ENCODE measurements around the gene PPP2R5B.

The PPP2R5B gene

DNA sequence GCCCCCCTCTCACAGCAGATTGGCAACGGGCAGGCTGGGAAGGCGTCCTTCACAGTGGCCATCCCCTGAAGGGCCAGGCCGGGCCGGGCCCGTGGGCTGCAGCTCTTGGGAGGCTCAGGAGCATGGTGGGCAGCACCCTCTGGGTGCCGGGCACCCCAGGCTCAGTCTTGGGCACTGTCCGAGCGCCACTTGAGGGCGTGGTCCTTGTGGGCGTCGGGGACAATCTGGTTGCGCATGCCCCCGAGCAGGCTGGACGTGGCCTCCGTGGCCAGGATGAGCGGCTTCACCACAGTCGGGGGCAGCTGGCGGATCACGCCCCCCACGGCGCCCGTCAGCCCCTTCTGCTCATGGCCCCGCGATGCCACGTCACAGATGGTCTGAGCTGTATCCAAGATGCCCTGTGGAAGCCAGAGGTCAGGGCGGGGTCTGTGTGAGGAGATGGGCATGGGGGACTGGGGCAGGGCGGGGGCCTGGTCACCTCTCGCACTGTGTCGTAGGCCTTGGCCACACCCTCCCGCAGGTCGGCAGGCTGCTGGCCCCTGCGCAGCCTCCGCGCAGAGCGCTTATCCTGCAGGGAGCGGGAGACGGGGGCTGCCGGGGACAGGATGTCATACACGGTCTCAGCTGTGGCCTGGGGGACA, 29.6 kb upstream of the PPP2R5B start:
- H3K4me3 Mint-ChIP-seq, result no peak overlapping the region
- H3K4me1 Mint-ChIP-seq (ENCODE audit: low read depth), result peaks cover 4% of the 10 kb centered on the region
- no peaks in the 10 kb centered on the region for H3K27me3 Mint-ChIP-seq
- H3K36me3 Mint-ChIP-seq (ENCODE audit: low read depth), result peaks cover 8% of the 10 kb centered on the region
- H3K9me3 Mint-ChIP-seq, result no peaks in the 10 kb centered on the region
- H3K27ac Mint-ChIP-seq, result no peak overlapping the region

DNA sequence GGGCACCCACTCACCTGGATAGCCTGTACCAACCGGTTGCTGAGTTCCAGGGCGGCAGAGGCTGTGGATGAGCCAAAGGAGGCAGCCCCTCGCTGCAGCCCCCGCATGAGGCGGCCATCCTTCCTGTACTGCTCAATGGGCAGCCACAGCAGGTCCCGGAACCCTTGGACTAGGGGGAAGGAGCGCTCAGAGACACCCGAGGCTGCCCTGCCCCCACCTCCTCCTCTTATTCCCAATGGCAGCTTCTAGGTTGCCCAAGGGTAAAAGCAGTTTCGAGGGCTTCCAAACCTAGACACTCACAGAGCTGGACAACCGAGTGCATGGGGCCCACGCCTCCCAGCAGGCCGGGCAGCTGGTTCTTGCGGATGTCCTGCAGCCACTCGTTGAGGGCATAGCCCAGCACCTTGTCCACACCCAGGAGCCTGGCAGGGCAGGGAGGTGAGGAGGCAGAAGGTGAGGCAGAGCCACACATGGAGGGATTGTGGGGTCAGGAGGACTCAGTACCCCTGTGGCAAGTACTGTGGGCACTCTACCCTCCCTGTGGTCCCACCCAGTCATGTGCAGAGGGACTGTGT, 28.0 kb upstream of the PPP2R5B start:
- no peaks in the 10 kb centered on the region for H3K27me3 Mint-ChIP-seq
- no peaks in the 10 kb centered on the region for H3K9me3 Mint-ChIP-seq
- H3K4me3 Mint-ChIP-seq, result no peak overlapping the region
- H3K4me1 Mint-ChIP-seq (ENCODE audit: low read depth), result peaks cover 15% of the 10 kb centered on the region
- H3K27ac Mint-ChIP-seq, result no peak overlapping the region
- H3K36me3 Mint-ChIP-seq (ENCODE audit: low read depth), result peaks cover 15% of the 10 kb centered on the region

DNA sequence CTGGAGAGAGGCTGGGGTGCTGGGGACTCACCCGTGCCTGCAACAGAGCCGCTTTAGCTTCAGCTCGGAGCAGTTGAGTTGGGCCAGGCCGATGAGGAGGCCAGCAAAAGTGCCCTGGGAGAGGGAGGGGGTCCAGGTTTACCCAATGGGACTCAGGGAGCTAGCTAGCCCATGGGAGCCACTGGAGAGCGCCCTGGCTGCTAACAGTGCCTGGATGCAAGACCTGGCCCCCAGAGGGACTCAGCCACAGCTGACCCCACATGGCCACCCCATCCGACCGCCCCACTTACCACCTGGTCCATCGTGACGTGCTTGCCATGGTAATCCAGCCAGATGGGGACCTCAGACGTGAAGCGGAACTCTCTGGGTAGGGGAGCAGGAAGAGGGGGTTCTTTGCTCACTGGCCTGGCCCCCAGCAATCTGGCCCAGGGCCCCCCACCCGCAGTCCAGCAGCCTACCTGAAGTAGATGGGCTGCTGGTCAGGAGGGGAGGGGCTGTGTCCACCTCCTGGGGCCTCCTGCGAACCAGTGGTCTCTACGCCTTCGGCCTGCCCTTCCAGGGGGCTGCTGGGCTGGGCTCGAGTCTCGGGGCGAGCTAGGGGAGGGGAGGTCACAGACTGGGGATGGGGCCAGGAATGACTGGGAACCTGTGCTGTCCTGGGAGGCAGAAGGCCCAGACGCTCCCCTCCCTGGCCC, 27.0 kb upstream of the PPP2R5B start:
- no peaks in the 10 kb centered on the region for H3K27me3 Mint-ChIP-seq
- H3K4me1 Mint-ChIP-seq (ENCODE audit: low read depth), result peaks cover 17% of the 10 kb centered on the region
- no peak overlapping the region for H3K27ac Mint-ChIP-seq
- H3K4me3 Mint-ChIP-seq, result no peak overlapping the region
- H3K36me3 Mint-ChIP-seq (ENCODE audit: low read depth), result peaks cover 19% of the 10 kb centered on the region
- H3K9me3 Mint-ChIP-seq, result no peaks in the 10 kb centered on the region

DNA sequence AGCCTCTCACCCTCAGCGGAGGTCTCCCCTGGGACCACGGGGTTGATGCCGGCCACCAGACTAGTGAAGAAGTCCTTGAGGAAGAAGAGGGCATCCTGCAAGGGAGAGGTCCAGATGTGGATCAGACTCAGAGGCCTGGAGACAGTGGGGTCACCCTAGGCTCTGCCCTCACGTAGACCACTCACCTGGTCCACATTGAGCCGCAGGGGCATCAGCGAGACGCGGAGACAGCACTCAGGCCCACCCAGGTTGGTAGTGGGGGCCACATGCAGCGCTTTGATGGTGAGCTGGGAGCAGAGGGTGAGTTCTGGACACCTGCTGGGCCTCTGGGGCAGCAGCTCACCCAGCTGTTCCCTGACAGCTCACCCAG, 26.4 kb upstream of the PPP2R5B start:
- no peaks in the 10 kb centered on the region for H3K9me3 Mint-ChIP-seq
- H3K4me3 Mint-ChIP-seq, result no peak overlapping the region
- H3K27ac Mint-ChIP-seq, result no peak overlapping the region
- H3K27me3 Mint-ChIP-seq, result no peaks in the 10 kb centered on the region
- peaks cover 17% of the 10 kb centered on the region for H3K4me1 Mint-ChIP-seq (ENCODE audit: low read depth)
- peaks cover 19% of the 10 kb centered on the region for H3K36me3 Mint-ChIP-seq (ENCODE audit: low read depth)

DNA sequence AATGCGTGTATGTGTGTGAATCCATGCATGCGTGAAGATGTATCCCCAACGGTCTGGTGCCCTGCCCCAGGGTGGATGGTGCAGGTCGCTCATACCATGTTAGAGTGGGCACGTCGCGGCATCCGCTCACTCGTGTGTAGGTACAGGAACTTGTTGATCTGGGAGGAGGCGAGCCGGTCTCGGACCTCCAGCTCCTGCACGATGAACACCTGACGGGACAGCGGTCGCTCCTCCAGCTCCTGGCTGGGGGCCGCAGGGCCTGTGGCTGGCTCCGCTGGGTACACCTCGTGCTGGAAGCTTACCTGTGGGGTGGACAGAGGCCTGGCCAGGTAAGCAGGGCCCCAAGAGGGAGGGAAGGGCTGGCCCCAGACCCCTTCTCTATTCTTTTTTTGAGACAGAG, 25.9 kb upstream of the PPP2R5B start:
- H3K27me3 Mint-ChIP-seq, result no peaks in the 10 kb centered on the region
- no peaks in the 10 kb centered on the region for H3K9me3 Mint-ChIP-seq
- no peak overlapping the region for H3K4me3 Mint-ChIP-seq
- peaks cover 19% of the 10 kb centered on the region for H3K36me3 Mint-ChIP-seq (ENCODE audit: low read depth)
- H3K27ac Mint-ChIP-seq, result no peak overlapping the region
- H3K4me1 Mint-ChIP-seq (ENCODE audit: low read depth), result peaks cover 17% of the 10 kb centered on the region

DNA sequence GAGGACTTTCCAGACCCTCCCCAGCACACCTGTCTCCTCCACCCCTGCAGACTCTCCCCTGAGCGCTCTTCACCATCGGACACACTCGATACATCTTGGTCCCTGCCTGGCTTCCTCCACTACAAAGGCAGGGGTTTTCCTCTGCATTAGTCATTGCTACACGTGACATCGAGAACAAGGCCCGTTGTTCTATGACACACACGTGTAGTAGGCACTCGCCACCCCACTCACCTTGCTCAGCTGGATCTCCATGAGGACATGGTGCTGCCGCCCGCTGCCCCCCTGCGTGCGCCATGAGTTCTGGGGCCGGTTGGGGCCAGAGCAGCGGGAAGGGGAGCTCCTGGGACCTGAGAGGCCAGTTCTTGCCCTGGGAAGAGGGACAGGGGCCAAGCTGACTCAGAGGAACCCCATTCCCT, 24.2 kb upstream of the PPP2R5B start:
- Mint-ChIP-seq H3K27ac (peak overlapping the region; percentile 77), H3K4me3 (peak overlapping the region; percentile 36), H3K4me1 (ENCODE audit: low read depth) (peaks cover 17% of the 10 kb centered on the region), H3K36me3 (ENCODE audit: low read depth) (peaks cover 19% of the 10 kb centered on the region), H3K9me3 (no peaks in the 10 kb centered on the region), H3K27me3 (no peaks in the 10 kb centered on the region)

DNA sequence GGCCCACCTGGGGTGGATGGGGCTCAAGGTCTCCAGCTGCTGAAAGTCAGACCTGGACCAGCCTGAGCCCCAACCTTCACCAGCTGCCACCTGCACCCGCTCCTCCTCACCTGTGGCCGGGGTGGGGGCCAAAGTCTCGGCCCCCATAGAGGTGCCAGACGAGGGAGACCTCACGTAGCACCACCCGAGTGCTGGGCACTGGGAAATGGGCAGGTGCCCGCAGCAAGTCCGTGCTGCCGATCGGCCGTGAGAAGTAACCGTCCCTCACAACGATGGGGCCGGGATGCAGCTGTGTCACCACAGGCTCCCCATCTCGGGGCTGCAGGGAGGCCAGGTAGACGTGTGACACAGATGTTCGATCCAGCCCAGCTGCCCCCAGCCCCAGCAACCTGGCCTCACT, 23.7 kb upstream of the PPP2R5B start:
- Mint-ChIP-seq H3K27me3 (no peaks in the 10 kb centered on the region), H3K9me3 (no peaks in the 10 kb centered on the region), H3K27ac (no peak overlapping the region), H3K4me3 (no peak overlapping the region), H3K4me1 (ENCODE audit: low read depth) (peaks cover 17% of the 10 kb centered on the region), H3K36me3 (ENCODE audit: low read depth) (peaks cover 19% of the 10 kb centered on the region)

DNA sequence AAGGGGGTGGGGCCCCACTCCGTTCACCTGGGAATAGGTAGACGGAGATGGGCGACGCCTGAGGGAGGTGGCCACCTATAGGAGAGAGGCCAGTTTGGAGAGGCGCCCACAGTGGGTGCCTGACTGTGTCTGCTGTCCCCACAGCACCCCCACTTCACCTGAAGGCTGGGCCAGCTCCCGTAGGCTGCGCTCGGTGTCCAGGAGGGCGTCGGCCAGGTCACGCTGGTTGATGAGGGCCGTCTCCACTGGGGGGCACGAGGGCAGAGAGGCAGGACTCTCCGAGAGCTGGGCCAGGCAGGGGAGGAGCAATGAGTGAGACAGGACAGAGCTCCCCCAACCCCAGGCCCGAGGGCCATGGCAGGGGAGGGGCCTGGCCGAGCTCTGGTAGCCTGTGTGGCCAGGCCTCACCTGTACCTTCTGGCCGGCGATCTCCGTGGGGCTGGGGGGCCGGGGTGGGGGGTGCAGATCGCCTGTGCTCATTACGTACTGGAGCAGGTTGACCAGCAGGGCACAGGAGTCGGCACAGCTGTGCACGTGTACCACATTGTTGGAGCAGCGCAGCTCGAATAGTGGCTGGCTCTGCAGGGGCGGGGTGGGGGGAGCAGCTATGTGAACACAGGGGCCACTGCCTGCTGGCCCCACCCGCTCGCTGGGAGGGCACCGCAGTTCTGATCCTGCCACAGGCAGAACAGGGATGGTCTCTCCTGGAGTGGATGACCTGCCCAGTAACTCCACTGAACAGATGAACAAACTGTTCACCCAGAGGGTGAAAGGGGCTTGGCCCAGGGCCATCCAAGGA, 22.2 kb upstream of the PPP2R5B start:
- peaks cover 17% of the 10 kb centered on the region for H3K4me1 Mint-ChIP-seq (ENCODE audit: low read depth)
- no peaks in the 10 kb centered on the region for H3K27me3 Mint-ChIP-seq
- H3K27ac Mint-ChIP-seq, result peak overlapping the region; percentile 57
- H3K9me3 Mint-ChIP-seq, result no peaks in the 10 kb centered on the region
- H3K36me3 Mint-ChIP-seq (ENCODE audit: low read depth), result peaks cover 19% of the 10 kb centered on the region
- no peak overlapping the region for H3K4me3 Mint-ChIP-seq

DNA sequence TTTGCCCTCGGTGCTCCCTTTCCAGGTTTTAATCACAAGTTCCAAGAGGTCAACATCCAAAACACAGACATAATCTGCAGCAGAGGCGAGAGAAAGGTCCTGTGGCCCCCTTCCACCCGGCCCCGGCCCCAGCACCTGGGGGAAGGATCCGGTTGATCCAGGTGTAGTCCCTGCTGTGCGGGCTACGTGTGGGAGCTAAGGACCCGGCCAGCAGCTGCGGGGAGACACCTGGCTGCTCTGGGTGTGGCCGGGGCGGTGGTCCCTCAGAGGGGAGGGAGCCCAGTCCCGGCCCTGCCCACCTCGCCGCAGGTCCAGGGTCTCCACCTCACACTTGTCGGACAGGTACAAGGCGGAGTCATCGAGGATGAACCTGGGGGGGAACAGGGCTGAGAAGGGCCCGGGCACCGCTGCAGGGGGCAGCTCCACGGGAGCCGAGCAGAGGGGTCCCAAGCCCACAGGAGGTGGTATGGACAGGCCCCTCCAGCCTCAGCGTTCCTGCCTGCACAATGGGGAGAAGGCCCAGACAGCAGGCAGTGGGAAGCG, 21.1 kb upstream of the PPP2R5B start:
- Mint-ChIP-seq H3K36me3 (ENCODE audit: low read depth) (peaks cover 22% of the 10 kb centered on the region), H3K4me1 (ENCODE audit: low read depth) (peaks cover 17% of the 10 kb centered on the region), H3K27me3 (no peaks in the 10 kb centered on the region), H3K27ac (no peak overlapping the region), H3K4me3 (no peak overlapping the region), H3K9me3 (no peaks in the 10 kb centered on the region)

DNA sequence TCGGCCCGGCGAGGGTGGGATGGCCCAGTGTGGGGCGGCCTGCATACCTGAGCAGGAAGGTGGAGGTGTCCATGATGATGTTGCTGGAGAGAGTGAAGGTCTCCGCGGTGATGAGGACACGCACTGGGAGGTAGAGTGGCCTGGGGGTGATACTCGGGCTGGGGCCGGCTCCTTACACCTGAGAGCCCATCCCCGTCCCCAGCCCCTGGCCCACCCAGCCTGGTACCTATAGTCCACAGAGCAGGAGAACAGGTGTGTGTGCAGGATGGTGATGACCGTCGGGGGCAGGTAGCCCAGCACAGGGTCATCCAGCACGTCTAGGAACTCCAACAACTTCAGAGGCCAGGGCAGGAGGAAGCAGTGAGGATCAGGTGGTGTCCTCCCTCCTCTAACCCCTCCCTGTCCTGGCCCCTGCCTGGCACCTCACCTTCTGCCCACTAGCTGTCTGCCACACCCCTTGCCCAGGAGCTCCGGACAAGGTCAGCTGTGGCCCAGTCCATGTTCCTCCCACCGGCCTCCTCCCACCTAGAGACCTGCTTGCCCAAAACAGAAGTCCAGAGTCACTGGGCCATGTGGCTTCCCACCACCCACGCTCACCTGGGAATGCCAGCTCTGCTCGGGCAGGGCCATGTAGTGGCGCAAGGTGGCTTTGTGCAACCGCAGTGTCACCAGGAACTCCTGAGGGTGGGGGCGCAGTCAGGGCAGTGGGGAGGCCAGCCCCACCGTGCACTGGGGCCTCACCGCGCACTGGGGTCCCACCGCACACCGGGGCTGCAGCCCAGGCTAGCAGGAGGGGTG, 18.8 kb upstream of the PPP2R5B start:
- no peak overlapping the region for H3K27ac Mint-ChIP-seq
- H3K9me3 Mint-ChIP-seq, result no peaks in the 10 kb centered on the region
- peaks cover 7% of the 10 kb centered on the region for H3K4me1 Mint-ChIP-seq (ENCODE audit: low read depth)
- no peaks in the 10 kb centered on the region for H3K27me3 Mint-ChIP-seq
- peaks cover 19% of the 10 kb centered on the region for H3K36me3 Mint-ChIP-seq (ENCODE audit: low read depth)
- H3K4me3 Mint-ChIP-seq, result no peak overlapping the region

DNA sequence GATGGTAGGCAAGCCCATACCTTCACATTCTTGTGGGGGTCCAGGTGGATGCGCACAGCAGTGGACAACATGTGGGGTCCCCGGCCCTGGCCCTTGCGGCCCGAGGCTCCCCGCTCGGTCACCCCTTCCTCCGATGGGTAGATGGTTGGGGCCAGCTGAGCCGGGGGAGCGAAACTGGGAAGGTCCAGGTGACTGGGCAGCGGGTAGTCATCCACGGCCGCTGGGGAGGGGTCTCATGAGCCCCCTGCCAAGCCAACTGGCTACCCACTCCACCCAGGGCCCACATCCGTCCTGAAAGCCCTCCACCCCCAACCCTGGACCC, 18.2 kb upstream of the PPP2R5B start:
- Mint-ChIP-seq H3K4me3 (no peak overlapping the region), H3K36me3 (ENCODE audit: low read depth) (peaks cover 21% of the 10 kb centered on the region), H3K27me3 (no peaks in the 10 kb centered on the region), H3K27ac (no peak overlapping the region), H3K9me3 (no peaks in the 10 kb centered on the region), H3K4me1 (ENCODE audit: low read depth) (peaks cover 4% of the 10 kb centered on the region)

DNA sequence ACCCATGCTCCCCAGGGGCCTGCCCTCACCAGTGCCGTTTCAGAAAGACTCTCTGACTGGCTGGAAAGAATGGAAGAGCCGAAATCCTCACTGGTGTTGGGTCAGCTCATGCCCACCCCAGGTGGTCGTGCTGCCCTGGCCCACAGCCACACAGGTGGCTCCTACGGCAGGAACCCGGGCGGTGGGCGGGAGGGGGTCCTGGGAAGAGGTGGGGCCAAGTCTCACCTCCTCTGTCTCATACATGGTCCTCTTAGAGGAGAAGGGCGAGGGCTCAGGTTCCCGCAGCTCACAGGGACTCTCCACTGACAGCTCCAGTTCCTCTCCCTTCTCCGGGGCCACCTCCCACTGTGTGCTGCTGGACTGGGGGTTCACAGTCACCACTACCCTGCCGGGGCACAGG, 15.7 kb upstream of the PPP2R5B start:
- Mint-ChIP-seq H3K4me3 (no peak overlapping the region), H3K27ac (no peak overlapping the region), H3K36me3 (ENCODE audit: low read depth) (peaks cover 20% of the 10 kb centered on the region)

DNA sequence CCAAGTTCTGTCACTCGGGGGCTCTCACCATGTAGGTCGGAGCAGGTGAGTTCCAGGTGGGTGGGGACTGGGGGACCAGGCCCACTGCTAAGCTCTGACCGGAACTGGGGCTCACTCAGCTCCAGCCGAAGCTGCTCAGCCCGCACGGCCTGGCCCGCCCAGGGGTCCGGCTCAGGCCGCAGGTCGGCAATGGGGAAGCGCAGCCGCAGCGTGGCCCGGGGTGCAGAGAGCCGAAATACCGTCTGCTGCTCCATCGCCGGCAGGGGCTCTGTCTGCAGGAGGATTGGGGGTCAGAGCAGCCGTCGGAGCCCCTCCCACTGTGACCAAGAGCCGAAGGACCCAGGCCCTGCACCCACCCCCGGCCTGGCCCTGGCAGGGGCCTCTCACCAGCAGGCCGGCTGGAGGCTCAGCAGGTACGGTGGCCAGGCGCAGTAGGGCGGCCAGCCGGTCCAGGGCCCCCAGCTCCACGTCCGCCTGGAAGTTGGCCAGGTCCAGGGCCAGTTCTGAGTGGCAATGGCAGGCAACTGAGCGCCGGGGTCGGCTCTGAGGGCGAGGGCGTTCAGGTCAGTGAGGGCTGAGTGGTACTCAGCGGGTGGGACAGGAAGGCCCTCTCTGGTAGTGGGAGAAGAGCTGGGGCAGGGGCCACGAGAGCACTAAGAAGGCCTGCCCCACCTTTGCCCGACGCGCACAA, 14.7 kb upstream of the PPP2R5B start:
- Mint-ChIP-seq H3K4me1 (ENCODE audit: low read depth) (no peaks in the 10 kb centered on the region), H3K36me3 (ENCODE audit: low read depth) (peaks cover 20% of the 10 kb centered on the region), H3K4me3 (no peak overlapping the region), H3K27me3 (no peaks in the 10 kb centered on the region), H3K27ac (no peak overlapping the region), H3K9me3 (no peaks in the 10 kb centered on the region)

More for the DNA sequence above, 15.7 kb upstream of the PPP2R5B start:
- H3K27me3 Mint-ChIP-seq, result no peaks in the 10 kb centered on the region
- no peaks in the 10 kb centered on the region for H3K9me3 Mint-ChIP-seq
- H3K4me1 Mint-ChIP-seq (ENCODE audit: low read depth), result no peaks in the 10 kb centered on the region

Measured in stimulated activated naive CD8-positive, alpha-beta T cell treated with anti-CD3 and anti-CD28 coated beads, Interleukin-15, Interleukin-2, amounts not matched to agents 100 ng/mL and 50 ng/mL, for 24 hours (primary cell).